T-helper 17 cell (primary cell): ENCODE data around the gene TBX2. TPM values are rescaled to one million over a fixed set of nuclear protein-coding genes. Genes with fewer than 3 reads are reported as not detected.

Experiments
- ATAC-seq: fragments of 150-1000 bp; cut with Tn5 transposase; 2 replicates; pipeline ENCODE4 v1.10.0; 2021; ENCODE audit warnings: mild to moderate bottlenecking, moderate library complexity
- DNase-seq, 3 donors: peaks; one replicate each; pipeline versions ENCODE4 v3.0.0 to v3.0.0-alpha.2; 2020 to 2021
- H3K9me3 ChIP-seq: one replicate; pipeline ENCODE4 v1.7.0; 2013; ENCODE audit warnings: low read length, mild to moderate bottlenecking; ENCODE audit not compliant: control insufficient read depth, poor library complexity, severe bottlenecking
- H3K27ac Mint-ChIP-seq: one replicate; pipeline ENCODE4 v1.8.0; 2022; ENCODE audit warnings: mild to moderate bottlenecking, moderate library complexity, mixed read lengths
- H3K27me3 Mint-ChIP-seq: one replicate; pipeline ENCODE4 v1.8.0; 2022; ENCODE audit warnings: mixed read lengths
- H3K36me3 Mint-ChIP-seq: one replicate; pipeline ENCODE4 v1.8.0; 2022; ENCODE audit warnings: low read depth, mixed read lengths
- H3K4me1 Mint-ChIP-seq: one replicate; pipeline ENCODE4 v1.8.0; 2022; ENCODE audit warnings: mild to moderate bottlenecking, mixed read lengths
- H3K4me3 Mint-ChIP-seq: one replicate; pipeline ENCODE4 v1.8.0; 2022; ENCODE audit warnings: mild to moderate bottlenecking, moderate library complexity, mixed read lengths
- total RNA-seq, 4 donors: library from RNA in 2 of 4; stranded (reverse) in 2 of 4; gene quantifications; one replicate each; pipeline ENCODE4 v1.2.3 and lab custom pipeline; 2022 to 2026

Gene TBX2
- total RNA-seq, 2 donors from 2014 or later: 0.50 TPM; not detected in 1

DNA sequence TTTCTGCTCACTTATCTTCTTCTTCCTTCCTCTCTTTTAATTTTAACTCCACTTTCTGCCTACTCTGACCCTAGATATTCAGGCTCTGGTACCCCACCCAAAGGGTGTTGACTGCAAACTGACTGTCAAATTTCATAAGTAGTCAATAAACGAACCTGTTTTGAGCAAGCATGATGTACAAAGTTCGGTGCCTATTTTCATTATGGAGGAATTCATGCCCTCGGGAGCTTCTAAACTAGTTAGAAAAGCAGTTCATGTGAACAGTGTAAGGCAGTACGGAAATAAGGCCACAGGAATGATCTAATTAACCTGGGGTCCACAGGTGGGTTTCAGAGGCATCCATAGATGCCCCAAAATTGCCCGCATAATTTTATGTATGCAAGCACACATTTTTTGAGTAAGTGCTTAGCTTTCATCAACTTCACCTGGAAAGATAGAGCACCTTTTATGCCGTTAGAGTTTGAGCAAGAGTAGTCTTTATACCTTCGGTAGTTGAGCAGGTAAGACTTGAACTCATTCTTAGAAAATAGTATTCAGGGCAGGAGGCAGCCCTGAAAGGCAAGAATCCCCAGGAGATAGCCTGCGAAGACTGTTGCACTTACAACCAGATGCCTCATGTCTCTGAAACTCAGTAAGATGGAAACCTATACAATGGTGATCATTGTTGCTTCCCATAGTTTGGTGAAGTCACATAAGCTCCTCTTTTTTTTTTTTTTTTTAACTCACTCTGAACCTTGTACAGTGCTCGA lies 36.6 kb upstream of the TBX2 start:
- Mint-ChIP-seq H3K27ac (no peak overlapping the region), H3K36me3 (no peaks in the 10 kb centered on the region), H3K4me1 (peaks cover 2% of the 10 kb centered on the region), H3K4me3 (no peak overlapping the region), H3K27me3 (no peaks in the 10 kb centered on the region)
- ATAC-seq (no peak), DNase-seq (no peak)
- no peaks in the 10 kb centered on the region for H3K9me3 ChIP-seq

DNA sequence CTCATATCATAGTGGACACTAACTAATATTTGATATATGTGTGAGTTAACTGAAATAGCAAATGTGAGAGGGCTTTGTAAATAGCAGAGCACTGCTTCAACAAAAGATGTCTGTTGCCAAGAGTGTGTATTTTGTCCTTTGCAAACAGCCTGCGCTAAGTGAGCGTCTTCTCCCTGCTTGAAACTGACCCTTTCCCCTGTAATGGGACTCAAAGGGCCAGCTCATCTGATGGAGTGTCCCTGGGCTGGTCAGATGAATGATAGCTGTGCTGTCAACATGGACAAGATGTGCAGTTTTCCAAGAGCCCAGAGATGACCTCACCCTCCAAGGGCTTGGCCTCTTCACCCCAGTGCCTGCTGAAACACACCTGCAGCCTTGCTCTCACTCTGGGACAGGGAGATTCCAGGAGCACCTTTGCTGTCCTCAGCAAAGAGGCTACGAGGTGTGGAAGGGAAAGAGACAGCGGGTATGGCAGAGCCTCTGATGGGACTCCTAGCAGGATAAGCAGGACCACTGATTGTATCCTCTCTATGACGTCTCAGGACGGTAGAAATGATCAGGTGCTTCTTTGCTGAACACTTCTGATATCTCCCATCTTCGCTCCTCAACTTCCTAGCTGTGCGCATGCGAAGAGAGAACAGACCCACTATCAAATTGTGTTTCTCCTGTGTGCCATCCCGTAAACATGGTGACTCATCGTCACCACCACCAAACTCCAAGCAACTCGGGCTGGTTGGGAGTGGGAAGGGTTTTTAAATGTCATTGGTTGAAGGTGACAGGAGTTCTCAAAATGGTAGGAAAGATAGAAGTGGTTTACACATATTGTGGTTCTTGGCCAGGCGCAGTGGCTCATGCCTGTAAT lies 35.8 kb upstream of the TBX2 start:
- ATAC-seq: no peak

DNA sequence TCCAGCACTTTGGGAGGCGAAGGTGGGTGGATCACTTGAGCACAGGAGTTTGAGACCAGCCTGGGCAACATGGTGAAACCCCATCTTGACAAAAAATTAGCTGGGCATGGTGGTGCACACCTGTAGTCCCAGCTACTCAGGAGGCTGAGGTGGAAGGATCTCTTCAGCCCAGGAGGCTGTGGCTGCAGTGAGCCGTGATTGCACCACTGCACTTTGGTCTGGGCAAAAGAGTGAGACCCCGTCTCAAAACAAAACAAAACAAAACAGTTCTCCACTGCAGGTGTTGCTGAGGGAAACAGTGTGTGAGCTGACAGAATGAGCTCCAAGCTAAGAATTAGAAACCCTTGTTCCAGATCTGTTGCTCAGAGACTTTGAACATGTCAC lies 35.2 kb upstream of the TBX2 start:
- no peak for DNase-seq
- H3K9me3 ChIP-seq: no peaks in the 10 kb centered on the region
- Mint-ChIP-seq H3K4me1 (peaks cover 2% of the 10 kb centered on the region), H3K4me3 (no peak overlapping the region), H3K36me3 (peaks cover under 1% of the 10 kb centered on the region), H3K27ac (no peak overlapping the region), H3K27me3 (no peaks in the 10 kb centered on the region)
- ATAC-seq: no peak

More for the DNA sequence above, 35.8 kb upstream of the TBX2 start:
- no peaks in the 10 kb centered on the region for H3K27me3 Mint-ChIP-seq
- no peak overlapping the region for H3K27ac Mint-ChIP-seq
- H3K4me1 Mint-ChIP-seq: peaks cover 2% of the 10 kb centered on the region
- no peak for DNase-seq
- no peaks in the 10 kb centered on the region for H3K36me3 Mint-ChIP-seq
- H3K9me3 ChIP-seq: no peaks in the 10 kb centered on the region
- H3K4me3 Mint-ChIP-seq: no peak overlapping the region

DNA sequence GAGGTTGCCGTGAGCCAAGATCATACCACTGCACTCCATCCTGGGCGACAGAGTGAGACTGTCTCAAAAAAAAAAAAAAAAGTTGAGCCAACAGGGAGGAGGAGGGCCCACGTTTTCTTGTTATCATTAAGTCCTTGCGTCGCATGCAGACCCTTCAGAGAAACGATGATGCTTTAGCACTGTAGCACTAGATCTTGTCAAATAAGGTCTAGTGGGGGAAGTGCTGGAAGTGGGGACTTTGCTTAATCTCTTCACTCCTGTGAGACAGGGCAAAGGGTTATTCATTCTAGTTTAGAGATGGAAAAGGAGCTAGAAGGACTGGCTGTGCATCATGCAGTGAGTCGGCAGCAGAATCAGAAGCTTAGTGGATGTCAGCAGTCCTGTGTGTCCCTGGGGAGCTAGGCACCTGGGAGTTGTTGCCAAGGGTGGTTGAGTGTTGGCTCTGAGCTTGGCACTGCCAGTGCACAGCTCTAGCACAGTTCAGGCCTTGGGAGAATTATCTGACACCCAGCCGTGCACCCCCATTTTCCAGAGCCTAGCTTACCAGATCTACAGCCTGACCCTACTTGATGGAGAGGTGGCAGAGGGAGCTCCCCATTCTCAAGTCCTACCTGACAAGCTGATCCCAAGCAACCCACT lies 33.4 kb upstream of the TBX2 start:
- no peaks in the 10 kb centered on the region for H3K27me3 Mint-ChIP-seq
- H3K4me3 Mint-ChIP-seq: no peak overlapping the region
- H3K27ac Mint-ChIP-seq: no peak overlapping the region

DNA sequence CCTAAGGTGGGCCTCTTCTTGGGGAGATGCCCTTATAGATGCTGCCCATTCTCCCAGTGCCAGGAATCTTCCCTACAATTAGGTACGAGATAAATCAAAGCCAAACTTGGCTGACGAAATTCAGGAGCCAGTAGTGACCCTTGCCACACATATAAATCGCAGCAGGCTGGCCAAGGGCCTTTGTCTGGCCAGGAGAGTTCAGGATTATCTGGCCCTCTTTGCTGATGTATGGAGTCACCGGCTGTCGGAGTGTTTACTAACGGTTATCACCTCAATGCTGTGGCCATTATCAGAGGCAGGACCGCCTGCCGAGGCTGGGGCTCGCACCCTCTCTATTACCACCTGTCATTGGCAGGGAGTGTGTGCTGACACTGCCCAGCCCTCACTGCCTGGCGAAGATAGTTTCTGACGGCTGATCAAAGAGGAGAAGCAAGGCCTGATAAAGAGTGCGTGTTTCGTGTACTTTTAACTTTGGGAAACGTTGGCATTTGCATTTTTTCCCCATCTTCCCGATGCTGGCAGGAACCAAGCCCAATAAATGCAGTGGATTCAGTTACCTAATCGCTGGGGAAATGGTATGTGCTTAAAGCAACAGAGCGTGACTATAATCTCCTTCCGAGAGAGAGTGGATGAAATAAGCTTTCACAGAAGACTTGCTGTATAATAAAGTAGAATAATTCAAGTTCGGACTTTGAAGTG lies 32.8 kb upstream of the TBX2 start:
- H3K36me3 Mint-ChIP-seq: peaks cover 2% of the 10 kb centered on the region
- no peaks in the 10 kb centered on the region for H3K27me3 Mint-ChIP-seq
- H3K4me3 Mint-ChIP-seq: no peak overlapping the region

More for the DNA sequence above, 33.4 kb upstream of the TBX2 start:
- H3K9me3 ChIP-seq: no peaks in the 10 kb centered on the region
- H3K36me3 Mint-ChIP-seq: peaks cover 2% of the 10 kb centered on the region
- peaks cover 3% of the 10 kb centered on the region for H3K4me1 Mint-ChIP-seq
- DNase-seq (no peak), ATAC-seq (no peak)

DNA sequence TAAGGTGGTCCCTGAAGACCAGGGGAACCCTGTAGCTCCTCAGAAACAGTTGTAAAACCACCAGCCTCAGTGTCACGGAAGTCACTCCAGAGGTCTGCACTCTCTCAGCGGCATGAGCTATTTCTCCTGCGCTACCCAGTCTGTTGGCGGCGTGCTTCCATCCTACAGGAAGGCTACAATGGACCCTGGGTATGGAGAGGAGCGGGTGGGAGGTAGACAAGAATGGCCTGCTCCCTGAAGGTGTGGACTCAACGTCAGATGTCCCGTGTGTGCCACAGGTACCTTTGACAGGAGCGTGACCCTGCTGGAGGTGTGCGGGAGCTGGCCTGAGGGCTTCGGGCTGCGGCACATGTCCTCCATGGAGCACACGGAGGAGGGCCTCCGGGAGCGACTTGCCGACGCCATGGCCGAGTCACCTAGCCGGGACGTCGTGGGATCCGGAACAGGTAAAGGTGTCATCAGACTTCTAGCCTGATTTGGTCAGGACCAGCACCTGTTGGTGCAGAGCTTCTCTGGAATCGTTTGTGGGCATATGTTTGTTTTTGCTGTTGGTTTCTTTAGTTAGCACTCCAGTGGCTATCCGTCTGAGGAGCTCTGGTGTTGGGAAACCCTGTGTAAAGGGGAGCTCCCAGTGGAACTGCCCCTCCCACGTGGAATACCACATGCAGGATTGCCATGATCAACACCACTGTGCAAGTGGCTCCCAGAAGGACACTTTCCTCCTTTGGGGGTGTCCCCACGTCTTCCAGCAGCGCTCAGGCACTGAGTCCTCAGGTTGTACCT lies 31.4 kb upstream of the TBX2 start:
- no peaks in the 10 kb centered on the region for H3K9me3 ChIP-seq
- Mint-ChIP-seq H3K36me3 (peaks cover 2% of the 10 kb centered on the region), H3K4me1 (peaks cover 2% of the 10 kb centered on the region), H3K27me3 (no peaks in the 10 kb centered on the region), H3K4me3 (no peak overlapping the region), H3K27ac (no peak overlapping the region)
- no peak for DNase-seq
- ATAC-seq: no peak

More for the DNA sequence above, 32.8 kb upstream of the TBX2 start:
- no peaks in the 10 kb centered on the region for H3K9me3 ChIP-seq
- no peak for ATAC-seq
- H3K4me1 Mint-ChIP-seq: peaks cover 5% of the 10 kb centered on the region
- DNase-seq: no peak
- H3K27ac Mint-ChIP-seq: no peak overlapping the region

DNA sequence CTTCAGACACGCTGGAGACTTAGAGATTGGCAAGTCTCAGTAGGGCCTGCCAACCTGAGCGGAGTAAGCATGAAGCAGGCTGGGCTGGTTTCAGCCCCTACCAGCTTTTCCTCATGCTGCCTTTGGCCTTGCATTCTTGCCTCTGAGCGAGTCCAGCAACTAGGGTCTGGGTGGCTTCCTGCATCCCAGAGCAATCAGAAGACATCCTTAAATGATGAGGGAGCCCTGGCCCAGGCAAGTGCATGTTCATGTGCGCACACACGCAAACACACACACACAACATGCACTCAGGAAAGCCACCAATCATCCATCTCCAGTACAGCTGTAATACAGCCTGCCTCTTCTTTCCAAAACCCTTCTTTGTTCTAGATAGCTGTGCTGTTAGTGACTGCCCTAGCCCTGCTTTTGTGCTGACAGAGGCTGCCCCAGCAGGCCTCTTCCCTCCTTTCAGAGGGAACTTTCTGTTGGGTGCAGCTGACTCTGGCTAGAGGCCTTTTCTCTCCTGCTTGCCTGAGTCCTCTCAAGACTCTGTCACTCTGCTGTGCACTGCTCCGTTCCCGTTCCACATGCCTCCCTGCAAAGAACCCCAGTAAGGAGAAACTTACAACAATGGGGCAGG lies 30.7 kb upstream of the TBX2 start:
- Mint-ChIP-seq H3K4me1 (peaks cover 2% of the 10 kb centered on the region), H3K27ac (no peak overlapping the region), H3K36me3 (peaks cover 2% of the 10 kb centered on the region), H3K4me3 (no peak overlapping the region), H3K27me3 (no peaks in the 10 kb centered on the region)
- ATAC-seq (no peak), DNase-seq (no peak)
- H3K9me3 ChIP-seq: no peaks in the 10 kb centered on the region

DNA sequence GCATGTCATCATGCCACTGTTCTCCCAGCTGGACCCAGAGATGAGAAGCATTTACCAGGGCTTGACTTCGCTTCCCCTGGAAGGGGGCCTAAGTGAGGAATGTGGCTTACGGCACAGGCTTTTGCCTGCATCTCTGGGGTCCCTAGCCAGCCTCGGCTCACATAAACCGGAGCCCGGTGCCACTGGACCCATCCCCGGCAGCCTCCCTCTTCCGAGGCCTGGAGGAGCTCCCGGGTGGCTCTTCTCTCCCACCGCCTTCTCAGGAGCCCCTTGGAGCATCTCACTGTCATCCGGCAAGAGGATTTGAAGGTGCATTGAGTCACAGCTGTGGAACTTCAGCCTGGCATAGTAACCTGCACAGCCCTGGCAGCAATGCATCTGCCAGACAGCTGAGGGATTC lies 29.9 kb upstream of the TBX2 start:
- no peak overlapping the region for H3K4me3 Mint-ChIP-seq
- DNase-seq (no peak), ATAC-seq (no peak)
- peaks cover 2% of the 10 kb centered on the region for H3K4me1 Mint-ChIP-seq
- no peaks in the 10 kb centered on the region for H3K27me3 Mint-ChIP-seq
- H3K36me3 Mint-ChIP-seq: peaks cover 4% of the 10 kb centered on the region
- no peaks in the 10 kb centered on the region for H3K9me3 ChIP-seq
- H3K27ac Mint-ChIP-seq: no peak overlapping the region

DNA sequence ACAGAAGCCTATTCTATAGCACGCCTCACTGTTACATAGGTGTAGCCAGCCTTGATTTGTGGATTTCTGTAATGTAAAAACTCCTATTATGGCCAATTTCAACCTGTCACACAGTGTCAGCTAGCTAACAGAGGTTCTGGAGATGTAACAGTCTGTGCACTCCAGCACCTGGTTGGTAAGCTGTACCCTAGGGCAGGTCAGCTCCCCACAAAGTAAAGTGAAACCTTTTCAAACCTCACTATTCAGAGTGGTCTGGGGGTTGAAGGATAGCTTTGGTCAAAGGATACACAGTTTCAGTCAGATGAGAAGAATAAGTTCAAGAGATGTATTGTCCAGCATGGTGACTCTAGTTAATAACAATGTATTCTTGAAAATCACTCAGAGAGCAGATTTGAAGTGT lies 28.5 kb upstream of the TBX2 start:
- Mint-ChIP-seq H3K27me3 (no peaks in the 10 kb centered on the region), H3K4me1 (peaks cover 2% of the 10 kb centered on the region), H3K4me3 (no peak overlapping the region), H3K36me3 (peaks cover 4% of the 10 kb centered on the region), H3K27ac (no peak overlapping the region)
- ATAC-seq (no peak), DNase-seq (no peak)
- H3K9me3 ChIP-seq: no peaks in the 10 kb centered on the region

DNA sequence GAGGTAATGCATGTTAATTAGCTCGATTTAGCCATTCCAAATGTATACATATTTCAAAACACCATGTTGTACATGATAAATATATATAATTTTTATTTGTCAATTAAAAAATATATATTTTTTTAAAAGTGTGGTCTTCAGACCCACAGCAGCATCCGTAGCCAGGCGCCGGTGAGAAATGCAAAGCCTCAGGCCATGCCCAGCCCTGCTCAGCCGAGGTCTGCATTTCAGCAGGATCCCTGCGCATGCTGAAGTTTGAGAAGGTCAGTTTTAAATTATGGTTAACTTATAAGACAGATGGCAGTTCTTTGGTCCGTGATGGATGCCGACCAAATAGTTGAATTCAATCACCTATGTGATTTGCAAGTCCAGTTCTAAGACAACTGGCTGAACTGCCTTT lies 28.0 kb upstream of the TBX2 start:
- Mint-ChIP-seq H3K36me3 (peaks cover 7% of the 10 kb centered on the region), H3K27ac (no peak overlapping the region), H3K27me3 (no peaks in the 10 kb centered on the region), H3K4me3 (no peak overlapping the region), H3K4me1 (peaks cover 2% of the 10 kb centered on the region)
- no peak for ATAC-seq
- no peaks in the 10 kb centered on the region for H3K9me3 ChIP-seq
- DNase-seq: no peak

DNA sequence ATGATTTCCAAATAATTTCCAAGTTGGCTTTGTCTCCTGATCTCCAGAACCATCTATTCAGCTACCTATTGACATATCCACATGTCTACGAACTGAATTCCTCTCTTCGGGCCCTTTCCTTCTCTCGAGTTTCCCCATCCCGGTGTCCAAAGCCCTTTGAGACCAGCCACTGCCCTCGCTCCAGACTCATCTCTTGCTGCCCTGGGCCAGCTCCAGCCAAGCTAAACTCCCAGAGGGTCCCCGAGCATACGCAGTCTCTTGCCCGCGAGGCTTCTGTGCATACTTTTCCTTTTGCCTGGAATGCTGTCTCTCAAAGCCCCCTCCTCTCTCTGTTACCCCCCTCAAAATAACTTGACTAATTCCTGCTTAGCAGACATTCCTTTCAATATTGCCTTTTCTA lies 27.2 kb upstream of the TBX2 start:
- peaks cover 7% of the 10 kb centered on the region for H3K36me3 Mint-ChIP-seq
- no peak for DNase-seq
- no peaks in the 10 kb centered on the region for H3K27me3 Mint-ChIP-seq
- no peak overlapping the region for H3K27ac Mint-ChIP-seq
- H3K4me3 Mint-ChIP-seq: peak overlapping the region; percentile 33
- ATAC-seq: no peak
- H3K4me1 Mint-ChIP-seq: peaks cover 2% of the 10 kb centered on the region
- no peaks in the 10 kb centered on the region for H3K9me3 ChIP-seq
